ENCODE data around the gene HSD17B14.

Gene HSD17B14

DNA sequence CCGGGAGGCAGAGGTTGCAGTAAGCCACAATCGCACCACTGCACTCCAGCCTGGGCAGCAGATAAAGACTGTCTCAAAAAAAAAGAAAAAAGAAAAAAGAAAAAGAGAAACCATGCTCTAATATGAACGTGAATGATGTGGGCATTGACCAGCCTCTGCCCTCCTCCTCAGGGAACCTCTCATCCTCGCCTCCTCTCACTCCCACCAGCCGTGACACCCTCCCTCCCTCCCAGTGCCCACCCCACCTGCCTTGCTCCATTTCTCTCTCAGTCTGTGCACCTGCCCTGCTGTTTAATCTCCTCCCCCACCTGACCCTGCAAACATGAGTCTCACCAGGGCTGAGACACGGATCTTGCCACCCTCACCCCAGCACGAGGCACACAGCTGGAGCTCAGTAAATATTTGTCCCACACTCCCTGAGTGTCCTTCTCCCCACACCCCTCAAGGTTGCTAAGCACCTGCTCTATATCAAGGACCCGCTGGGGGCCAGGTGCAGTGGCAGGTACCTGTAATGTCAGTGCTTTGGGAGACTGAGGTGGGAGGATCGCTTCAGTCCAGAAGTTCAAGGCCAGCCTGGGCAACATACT lies 18.0 kb downstream of the HSD17B14 start:
- Histone ChIP-seq H3K27ac (ENCODE audit: low read depth, low read length) (no peak overlapping the region), H3K9me3 (ENCODE audit: low read length) (no peaks in the 10 kb centered on the region), H3K9ac (ENCODE audit: low read length) (no peak overlapping the region), H3K27me3 (ENCODE audit: control insufficient read depth in 1 of 2, insufficient read depth in 2 of 2, low read length in 2 of 2) (no peaks in the 10 kb centered on the region), H3K4me1 (ENCODE audit: insufficient read depth, low read length) (peaks cover 5% of the 10 kb centered on the region), H3K4me3 (ENCODE audit: low read depth in 1 of 2, low read length in 2 of 2) (no peak overlapping the region), H3K36me3 (ENCODE audit: insufficient read depth, low read length) (no peaks in the 10 kb centered on the region)

- H3K36me3 ChIP-seq (ENCODE audit: insufficient read depth, low read length), result no peaks in the 10 kb centered on the region
- H3K27ac ChIP-seq (ENCODE audit: low read depth, low read length), result no peak overlapping the region
- H3K9me3 ChIP-seq (ENCODE audit: low read length), result no peaks in the 10 kb centered on the region
- H3K27me3 ChIP-seq (ENCODE audit: control insufficient read depth in 1 of 2, insufficient read depth in 2 of 2, low read length in 2 of 2), result no peaks in the 10 kb centered on the region
- peaks cover 5% of the 10 kb centered on the region for H3K4me1 ChIP-seq (ENCODE audit: insufficient read depth, low read length)
- H3K4me3 ChIP-seq (ENCODE audit: low read depth in 1 of 2, low read length in 2 of 2), result no peak overlapping the region
- H3K9ac ChIP-seq (ENCODE audit: low read length), result no peak overlapping the region
Measured at GRCh38 chr19:48817585-48818124, 18.6 kb downstream of the HSD17B14 start.

DNA sequence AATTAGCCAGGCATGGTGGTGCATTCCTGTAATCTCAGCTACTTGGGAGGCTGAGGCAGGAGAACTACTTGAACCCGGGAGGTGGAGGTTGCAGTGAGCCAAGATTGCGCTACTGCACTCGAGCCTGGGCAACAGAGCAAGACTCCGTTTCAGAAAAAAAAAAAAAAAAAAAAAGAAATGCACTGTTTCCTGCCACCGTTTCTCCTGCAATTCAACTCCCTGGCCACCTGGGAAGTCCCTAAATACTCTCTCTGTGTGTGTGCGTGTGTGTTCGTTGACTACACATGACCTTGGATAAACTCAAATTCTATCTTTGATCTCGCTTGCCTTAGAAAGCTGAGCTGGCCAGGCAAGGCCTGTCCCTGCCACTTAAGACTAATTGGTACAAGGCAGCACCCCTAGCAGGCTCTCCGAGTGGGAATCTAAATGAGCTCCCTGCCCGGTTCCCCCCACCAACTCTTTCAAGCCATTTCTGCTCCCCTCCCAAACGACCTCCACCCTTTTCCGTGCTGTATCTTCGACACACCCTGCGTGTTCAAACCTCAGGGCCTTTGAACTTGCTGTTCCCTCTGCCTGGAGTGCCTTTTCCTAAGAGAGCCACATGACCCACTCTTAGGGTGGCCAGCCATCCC lies 20.3 kb downstream of the HSD17B14 start:
- H3K27ac ChIP-seq (ENCODE audit: low read depth, low read length), result no peak overlapping the region
- H3K4me1 ChIP-seq (ENCODE audit: insufficient read depth, low read length), result peaks cover 5% of the 10 kb centered on the region
- H3K4me3 ChIP-seq (ENCODE audit: low read depth in 1 of 2, low read length in 2 of 2), result no peak overlapping the region
- H3K9ac ChIP-seq (ENCODE audit: low read length), result no peak overlapping the region
- no peaks in the 10 kb centered on the region for H3K27me3 ChIP-seq (ENCODE audit: control insufficient read depth in 1 of 2, insufficient read depth in 2 of 2, low read length in 2 of 2)
- no peaks in the 10 kb centered on the region for H3K36me3 ChIP-seq (ENCODE audit: insufficient read depth, low read length)
- H3K9me3 ChIP-seq (ENCODE audit: low read length), result no peaks in the 10 kb centered on the region

DNA sequence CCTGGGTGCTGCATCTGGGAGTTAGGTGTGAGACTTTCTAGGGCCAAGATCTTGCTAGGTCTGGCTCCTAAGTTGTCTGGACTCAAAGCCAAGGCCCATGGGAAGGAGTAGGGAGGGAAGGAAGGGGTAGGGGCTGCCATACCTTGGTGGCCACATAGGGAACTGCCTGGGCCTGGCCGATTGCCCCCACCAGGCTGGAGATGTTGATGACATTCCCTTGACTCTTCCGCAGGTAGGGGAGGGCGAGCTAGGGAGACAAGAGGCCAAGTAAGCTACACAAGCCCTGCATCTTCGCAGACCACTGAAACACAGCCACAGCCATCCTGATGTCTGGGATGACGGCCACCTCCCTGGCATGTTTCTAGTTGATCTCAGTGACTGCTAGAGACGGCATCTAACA lies 21.4 kb downstream of the HSD17B14 start:
- H3K27me3 ChIP-seq (ENCODE audit: control insufficient read depth in 1 of 2, insufficient read depth in 2 of 2, low read length in 2 of 2), result no peaks in the 10 kb centered on the region
- no peak overlapping the region for H3K9ac ChIP-seq (ENCODE audit: low read length)
- H3K4me3 ChIP-seq (ENCODE audit: low read depth in 1 of 2, low read length in 2 of 2), result no peak overlapping the region
- no peaks in the 10 kb centered on the region for H3K36me3 ChIP-seq (ENCODE audit: insufficient read depth, low read length)
- peaks cover 5% of the 10 kb centered on the region for H3K4me1 ChIP-seq (ENCODE audit: insufficient read depth, low read length)
- no peak overlapping the region for H3K27ac ChIP-seq (ENCODE audit: low read depth, low read length)
- no peaks in the 10 kb centered on the region for H3K9me3 ChIP-seq (ENCODE audit: low read length)

DNA sequence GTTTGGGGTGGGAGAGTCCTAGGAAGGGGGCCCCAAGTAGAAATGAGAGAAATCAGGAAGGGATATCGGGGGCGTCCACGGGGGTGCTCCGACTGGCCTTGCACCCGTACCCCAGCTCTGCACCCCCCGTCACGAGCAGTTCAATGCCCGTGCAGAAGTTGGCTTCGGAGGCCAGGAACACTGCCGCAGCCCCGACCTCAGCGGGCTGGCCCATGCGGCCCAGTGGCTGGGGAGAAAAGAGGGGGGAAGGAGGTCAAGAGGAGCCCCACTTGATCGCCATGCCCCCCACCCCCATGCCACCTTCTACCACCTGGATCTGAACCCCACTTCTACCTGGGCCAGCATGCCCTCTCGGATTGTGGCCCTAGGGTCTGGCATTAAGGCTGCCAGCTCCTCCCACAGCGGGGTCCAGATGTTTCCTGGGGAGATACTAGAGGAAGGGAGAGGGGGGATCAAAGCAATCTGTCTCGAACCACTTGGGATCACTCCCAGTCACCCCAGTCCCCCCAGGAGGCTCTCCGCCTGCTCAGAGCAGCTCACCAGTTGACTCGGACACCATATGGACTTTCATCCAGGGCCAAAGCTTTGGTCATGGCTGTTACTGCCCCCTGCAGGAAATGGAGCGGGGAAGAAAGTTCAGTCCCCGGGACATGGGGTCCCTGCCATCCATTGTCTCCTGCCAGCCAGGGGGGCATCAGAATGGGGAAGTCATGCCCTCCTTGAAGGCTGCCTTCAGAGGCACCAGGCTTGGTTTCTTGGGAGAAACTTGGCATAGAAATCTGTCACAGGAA lies 23.0 kb downstream of the HSD17B14 start:
- no peak overlapping the region for H3K9ac ChIP-seq (ENCODE audit: low read length)

GRCh38 chr19:48812094-48812929 lies 24.0 kb downstream of the HSD17B14 start:
- Histone ChIP-seq H3K36me3 (ENCODE audit: insufficient read depth, low read length) (no peaks in the 10 kb centered on the region), H3K4me1 (ENCODE audit: insufficient read depth, low read length) (no peaks in the 10 kb centered on the region), H3K27me3 (ENCODE audit: control insufficient read depth in 1 of 2, insufficient read depth in 2 of 2, low read length in 2 of 2) (no peaks in the 10 kb centered on the region), H3K27ac (ENCODE audit: low read depth, low read length) (peak overlapping the region; percentile 44), H3K4me3 (ENCODE audit: low read depth in 1 of 2, low read length in 2 of 2) (peak overlapping the region; percentile 32 to 57), H3K9ac (ENCODE audit: low read length) (no peak overlapping the region), H3K9me3 (ENCODE audit: low read length) (no peaks in the 10 kb centered on the region)

More for the DNA sequence above, 23.0 kb downstream of the HSD17B14 start:
- Histone ChIP-seq H3K9me3 (ENCODE audit: low read length) (no peaks in the 10 kb centered on the region), H3K36me3 (ENCODE audit: insufficient read depth, low read length) (no peaks in the 10 kb centered on the region), H3K4me1 (ENCODE audit: insufficient read depth, low read length) (no peaks in the 10 kb centered on the region), H3K27me3 (ENCODE audit: control insufficient read depth in 1 of 2, insufficient read depth in 2 of 2, low read length in 2 of 2) (no peaks in the 10 kb centered on the region), H3K4me3 (ENCODE audit: low read depth in 1 of 2, low read length in 2 of 2) (no peak overlapping the region), H3K27ac (ENCODE audit: low read depth, low read length) (no peak overlapping the region)

DNA sequence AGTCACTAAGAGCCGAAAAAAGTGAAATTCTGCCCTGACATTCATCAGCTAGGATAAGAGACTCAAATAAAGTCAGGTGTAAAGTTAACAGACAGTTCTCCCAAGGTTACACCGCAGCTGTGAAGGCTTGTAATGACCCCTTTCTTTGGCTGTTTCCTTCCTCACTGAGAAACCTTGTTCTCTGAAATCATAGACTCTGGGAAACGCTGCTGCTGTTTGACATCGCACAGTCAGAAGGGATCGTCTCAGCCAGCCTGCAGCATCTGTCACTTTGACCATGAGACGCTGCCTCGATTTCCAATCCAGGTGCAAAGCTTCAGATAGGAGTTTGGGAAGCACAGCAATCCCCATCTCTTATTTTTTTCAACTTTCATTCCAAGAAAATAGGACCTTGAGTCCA lies 26.1 kb downstream of the HSD17B14 start:
- H3K27me3 ChIP-seq (ENCODE audit: control insufficient read depth in 1 of 2, insufficient read depth in 2 of 2, low read length in 2 of 2), result no peaks in the 10 kb centered on the region
- no peaks in the 10 kb centered on the region for H3K9me3 ChIP-seq (ENCODE audit: low read length)
- H3K9ac ChIP-seq (ENCODE audit: low read length), result peak overlapping the region; percentile 33
- H3K36me3 ChIP-seq (ENCODE audit: insufficient read depth, low read length), result no peaks in the 10 kb centered on the region
- no peaks in the 10 kb centered on the region for H3K4me1 ChIP-seq (ENCODE audit: insufficient read depth, low read length)
- H3K27ac ChIP-seq (ENCODE audit: low read depth, low read length), result peak overlapping the region; percentile 76
- peak overlapping the region; percentile 66 to 75 for H3K4me3 ChIP-seq (ENCODE audit: low read depth in 1 of 2, low read length in 2 of 2)

- Histone ChIP-seq H3K36me3 (ENCODE audit: insufficient read depth, low read length) (no peaks in the 10 kb centered on the region), H3K4me3 (ENCODE audit: low read depth in 1 of 2, low read length in 2 of 2) (no peak overlapping the region), H3K9ac (ENCODE audit: low read length) (no peak overlapping the region), H3K4me1 (ENCODE audit: insufficient read depth, low read length) (no peaks in the 10 kb centered on the region), H3K9me3 (ENCODE audit: low read length) (no peaks in the 10 kb centered on the region), H3K27me3 (ENCODE audit: control insufficient read depth in 1 of 2, insufficient read depth in 2 of 2, low read length in 2 of 2) (no peaks in the 10 kb centered on the region), H3K27ac (ENCODE audit: low read depth, low read length) (no peak overlapping the region)
Measured at GRCh38 chr19:48807590-48808308, 28.5 kb downstream of the HSD17B14 start.

DNA sequence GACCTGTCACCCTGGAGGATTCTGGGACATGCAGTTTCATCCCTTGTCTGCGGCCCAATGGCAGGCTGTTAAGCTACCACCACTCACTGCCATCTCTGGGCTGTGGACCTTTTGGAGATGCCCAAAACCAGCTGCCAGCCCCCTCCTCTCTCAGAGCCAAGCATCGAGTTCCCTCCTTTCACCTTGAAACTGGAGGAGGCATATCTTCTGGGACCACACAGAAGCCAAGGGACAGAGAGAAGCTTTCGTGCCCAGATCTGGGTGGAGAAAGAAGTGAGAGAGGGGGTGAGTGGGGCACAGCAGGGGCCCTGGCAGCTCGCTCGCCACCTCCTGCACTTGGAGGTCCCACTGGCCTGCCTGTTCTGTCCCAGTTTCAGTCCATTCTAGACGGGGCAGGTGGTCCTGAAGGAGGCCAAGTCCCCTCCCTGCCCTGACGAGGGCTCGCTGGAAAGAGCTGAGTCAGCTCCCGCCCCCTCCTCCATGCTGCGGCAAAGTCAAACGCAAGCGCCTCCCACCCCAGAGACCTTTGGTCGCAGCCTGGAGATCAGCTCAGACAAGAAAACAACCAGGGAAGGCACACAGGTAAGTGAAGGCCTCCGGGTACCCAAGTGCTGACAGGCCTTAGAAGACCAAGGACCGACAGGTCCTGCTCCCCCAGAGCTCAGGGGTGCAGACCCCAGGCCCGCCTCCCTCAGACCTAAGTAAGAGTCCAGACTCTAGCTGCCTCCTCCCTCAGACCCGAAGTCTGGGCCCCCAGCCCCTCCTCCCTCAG lies 29.3 kb downstream of the HSD17B14 start:
- Histone ChIP-seq H3K9ac (ENCODE audit: low read length) (no peak overlapping the region), H3K4me3 (ENCODE audit: low read depth in 1 of 2, low read length in 2 of 2) (no peak overlapping the region), H3K36me3 (ENCODE audit: insufficient read depth, low read length) (no peaks in the 10 kb centered on the region), H3K27ac (ENCODE audit: low read depth, low read length) (no peak overlapping the region), H3K4me1 (ENCODE audit: insufficient read depth, low read length) (no peaks in the 10 kb centered on the region), H3K9me3 (ENCODE audit: low read length) (no peaks in the 10 kb centered on the region), H3K27me3 (ENCODE audit: control insufficient read depth in 1 of 2, insufficient read depth in 2 of 2, low read length in 2 of 2) (no peaks in the 10 kb centered on the region)

DNA sequence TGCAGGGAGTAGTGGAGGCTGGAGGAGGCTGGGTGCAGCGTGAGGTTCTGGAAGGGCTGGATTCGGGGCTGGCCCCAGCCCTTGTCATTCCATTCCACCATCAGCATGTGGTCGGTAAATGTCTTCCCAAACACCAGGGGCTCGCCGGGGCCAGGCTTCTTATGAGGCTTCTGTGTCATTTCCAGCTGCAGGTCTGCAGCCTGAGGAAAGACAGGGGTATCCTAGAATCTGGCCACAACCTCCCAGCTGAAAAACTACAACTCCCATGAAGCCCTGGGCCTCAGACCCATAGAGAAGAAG lies 29.8 kb downstream of the HSD17B14 start:
- H3K36me3 ChIP-seq (ENCODE audit: insufficient read depth, low read length), result no peaks in the 10 kb centered on the region
- no peak overlapping the region for H3K27ac ChIP-seq (ENCODE audit: low read depth, low read length)
- no peaks in the 10 kb centered on the region for H3K27me3 ChIP-seq (ENCODE audit: control insufficient read depth in 1 of 2, insufficient read depth in 2 of 2, low read length in 2 of 2)
- H3K4me3 ChIP-seq (ENCODE audit: low read depth in 1 of 2, low read length in 2 of 2), result no peak overlapping the region
- H3K9ac ChIP-seq (ENCODE audit: low read length), result no peak overlapping the region
- no peaks in the 10 kb centered on the region for H3K9me3 ChIP-seq (ENCODE audit: low read length)
- no peaks in the 10 kb centered on the region for H3K4me1 ChIP-seq (ENCODE audit: insufficient read depth, low read length)
